ENCODE measurements around the gene NPAS2. TPM values are rescaled to one million over a fixed set of nuclear protein-coding genes. Genes with fewer than 3 reads are reported as not detected.

The NPAS2 gene
- total and polyA plus RNA-seq, 2 donors (not counting 3 experiments of a cell fraction or from before 2014, with no cell fraction given): 29.0 to 53.9 TPM

DNA sequence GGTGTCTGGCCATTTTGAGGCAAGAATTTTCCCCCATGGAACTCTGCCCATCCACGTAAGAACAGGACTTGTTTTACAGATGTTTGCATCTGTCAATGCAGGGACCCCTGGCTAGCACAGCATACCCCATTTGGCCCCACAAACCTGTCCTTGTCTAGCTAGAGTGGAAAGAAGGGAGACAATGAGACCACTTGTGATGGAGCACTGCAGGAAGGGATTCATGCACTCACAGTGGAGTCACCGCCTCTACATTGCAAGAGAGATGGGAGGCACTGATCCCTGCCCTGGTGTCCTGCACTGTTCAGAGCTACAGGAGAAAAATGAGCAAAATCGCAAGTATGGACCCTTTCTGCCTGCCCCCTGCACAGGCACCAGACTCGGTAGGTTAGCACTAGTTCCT is 32.5 kb downstream of the NPAS2 start:
- BruUV-seq (replicated peaks): no TSS peak
- no peaks in the 10 kb centered on the region for H4K20me1 ChIP-seq (replicated peaks; ENCODE audit: control insufficient read depth, extremely low read depth, insufficient read depth, low read length)
- no peak for DNase-seq (ENCODE audit: low read depth, low spot score)
- FAIRE-seq: no peak
- ChIA-PET POLR2A (no interaction called here), CTCF (no interaction called here)
- H3K4me1 ChIP-seq (ENCODE audit: control insufficient read depth, extremely low read depth, insufficient read depth, low read length): peaks cover 4% of the 10 kb centered on the region
- no peak overlapping the region for H3K27ac ChIP-seq (ENCODE audit: insufficient read depth, low read depth, low read length)
- H3K4me2 ChIP-seq (ENCODE audit: insufficient read depth, low read length): no peak overlapping the region
- no peaks in the 10 kb centered on the region for H3K9me1 ChIP-seq (replicated peaks; ENCODE audit: control insufficient read depth, extremely low read depth, insufficient read depth, low read length)
- dilution Hi-C loops (cut with MboI; ENCODE audit: extremely low pct_ligation_motif_present, low sequenced_read_pairs) (no loop called here), intact Hi-C loops (cut with micrococcal nuclease) (no loop called here)
- no peaks in the 10 kb centered on the region for H3K27me3 ChIP-seq (ENCODE audit: control insufficient read depth in 2 of 2, insufficient read depth in 2 of 2, low read length in 2 of 2)
- H3K9me3 ChIP-seq (replicated peaks; ENCODE audit: control insufficient read depth, insufficient read depth, low read length): no peaks in the 10 kb centered on the region
- H3K79me2 ChIP-seq (ENCODE audit: control insufficient read depth, insufficient read depth, low read length): peaks cover 12% of the 10 kb centered on the region
- TF ChIP-seq, protein P1, sequence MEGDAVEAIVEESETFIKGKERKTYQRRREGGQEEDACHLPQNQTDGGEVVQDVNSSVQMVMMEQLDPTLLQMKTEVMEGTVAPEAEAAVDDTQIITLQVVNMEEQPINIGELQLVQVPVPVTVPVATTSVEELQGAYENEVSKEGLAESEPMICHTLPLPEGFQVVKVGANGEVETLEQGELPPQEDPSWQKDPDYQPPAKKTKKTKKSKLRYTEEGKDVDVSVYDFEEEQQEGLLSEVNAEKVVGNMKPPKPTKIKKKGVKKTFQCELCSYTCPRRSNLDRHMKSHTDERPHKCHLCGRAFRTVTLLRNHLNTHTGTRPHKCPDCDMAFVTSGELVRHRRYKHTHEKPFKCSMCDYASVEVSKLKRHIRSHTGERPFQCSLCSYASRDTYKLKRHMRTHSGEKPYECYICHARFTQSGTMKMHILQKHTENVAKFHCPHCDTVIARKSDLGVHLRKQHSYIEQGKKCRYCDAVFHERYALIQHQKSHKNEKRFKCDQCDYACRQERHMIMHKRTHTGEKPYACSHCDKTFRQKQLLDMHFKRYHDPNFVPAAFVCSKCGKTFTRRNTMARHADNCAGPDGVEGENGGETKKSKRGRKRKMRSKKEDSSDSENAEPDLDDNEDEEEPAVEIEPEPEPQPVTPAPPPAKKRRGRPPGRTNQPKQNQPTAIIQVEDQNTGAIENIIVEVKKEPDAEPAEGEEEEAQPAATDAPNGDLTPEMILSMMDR (IDR thresholded peaks at IDR 0.05; ENCODE audit: extremely low read depth in 1 of 2, insufficient read depth in 1 of 2, low read depth in 1 of 2, low read length in 2 of 2): no peak
- no peak for TF ChIP-seq POLR2AphosphoS5 (IDR thresholded peaks at IDR 0.05; ENCODE audit: insufficient read depth, low read depth, low read length)
- TF ChIP-seq MYC (IDR thresholded peaks at IDR 0.05; ENCODE audit: low read depth, low read length): no peak
- no peak for TF ChIP-seq GATA2 (IDR thresholded peaks at IDR 0.05; ENCODE audit: insufficient read depth, insufficient read length, low read depth, low read length)
- TF ChIP-seq MAX (IDR thresholded peaks at IDR 0.05; ENCODE audit: insufficient read depth, insufficient read length): no peak
- no peak for TF ChIP-seq POLR2A (IDR thresholded peaks at IDR 0.05; ENCODE audit: low read depth, low read length)
- TF ChIP-seq JUN (IDR thresholded peaks at IDR 0.05; ENCODE audit: borderline replicate concordance, insufficient read depth, insufficient read length, low read depth): no peak
- no peak for TF ChIP-seq FOS (IDR thresholded peaks at IDR 0.05; ENCODE audit: borderline replicate concordance, insufficient read depth, low read length)
- TF ChIP-seq EZH2 (IDR thresholded peaks at IDR 0.05; ENCODE audit: borderline replicate concordance, low read depth, low read length, severe bottlenecking): no peak
- H3K9ac ChIP-seq (replicated peaks; ENCODE audit: extremely low read depth, insufficient read depth, low read length): no peak overlapping the region
- no peak overlapping the region for H2AFZ ChIP-seq (ENCODE audit: low read depth, low read length)
- H3K4me3 ChIP-seq (replicated peaks in 1 of 3; ENCODE audit: insufficient read depth in 1 of 3, low read depth in 1 of 3, low read length in 3 of 3): no peak overlapping the region
- H3K36me3 ChIP-seq (ENCODE audit: control insufficient read depth in 2 of 2, extremely low read depth in 1 of 2, insufficient read depth in 2 of 2, low read length in 2 of 2): peaks cover 0 to 2% of the 10 kb centered on the region in 2 experiments
